Skeletal muscle tissue (tissue), 2 donors: ENCODE measurements around the gene CCDC88B. TPM values are rescaled to one million over a fixed set of nuclear protein-coding genes. Genes with fewer than 3 reads are reported as not detected.

Source experiments
- small RNA-seq: library from RNA; depleted of rRNA; stranded (forward); fragments of <200 nt; gene quantifications from one replicate; pipeline ENCODE3, GENCODE V24; 2014
- total RNA-seq: library from RNA; depleted of rRNA; stranded (reverse); fragments of >200 nt; gene quantifications from one replicate; pipeline ENCODE4 v1.2.3, GENCODE V29; 2014

Gene CCDC88B
- total RNA-seq, 1 donor from 2014 or later = 2.6 TPM

Small RNA genes within 50 kb of the gene (small RNA-seq; reads per million reads assigned to genes)
- gene MIR1237 (not detected), gene MIR7155 (0.07 reads per million), gene RF00019 (not detected)

Other genes with a start within 250 kb of the CCDC88B start
- gene MACROD1, start 174.1 kb upstream of the CCDC88B start, total RNA-seq = 91.9 TPM
- 69.9 TPM for gene STIP1, start 154.0 kb upstream of the CCDC88B start, total RNA-seq
- gene FERMT3, start 133.5 kb upstream of the CCDC88B start, total RNA-seq = 4.7 TPM
- gene TRPT1, start 114.0 kb upstream of the CCDC88B start, total RNA-seq = 53.2 TPM
- 17.2 TPM for gene NUDT22, start 113.9 kb upstream of the CCDC88B start, total RNA-seq
- gene DNAJC4, start 109.7 kb upstream of the CCDC88B start, total RNA-seq = 18.8 TPM
- 24.5 TPM for gene VEGFB, start 105.6 kb upstream of the CCDC88B start, total RNA-seq
- 26.1 TPM for gene FKBP2, start 99.1 kb upstream of the CCDC88B start, total RNA-seq
- 95.0 TPM for gene PPP1R14B, start 93.3 kb upstream of the CCDC88B start, total RNA-seq
- gene PLCB3, start 88.7 kb upstream of the CCDC88B start, total RNA-seq = 9.4 TPM
- 23.5 TPM for gene BAD, start 55.5 kb upstream of the CCDC88B start, total RNA-seq
- 6.3 TPM for gene GPR137, start 54.4 kb upstream of the CCDC88B start, total RNA-seq
- gene KCNK4, start 48.9 kb upstream of the CCDC88B start, total RNA-seq = not detected
- gene CATSPERZ, start 39.8 kb upstream of the CCDC88B start, total RNA-seq = not detected
- 35.0 TPM for gene ESRRA, start 34.7 kb upstream of the CCDC88B start, total RNA-seq
- gene TRMT112, start 22.6 kb upstream of the CCDC88B start, total RNA-seq = 247 TPM
- gene PRDX5, start 22.1 kb upstream of the CCDC88B start, total RNA-seq = 144 TPM
- gene RPS6KA4, start 19.0 kb downstream of the CCDC88B start, total RNA-seq = 13.6 TPM
- gene SLC22A11, start 215.7 kb downstream of the CCDC88B start, total RNA-seq = not detected